ENCODE data around the gene NTSR1.

DNA sequence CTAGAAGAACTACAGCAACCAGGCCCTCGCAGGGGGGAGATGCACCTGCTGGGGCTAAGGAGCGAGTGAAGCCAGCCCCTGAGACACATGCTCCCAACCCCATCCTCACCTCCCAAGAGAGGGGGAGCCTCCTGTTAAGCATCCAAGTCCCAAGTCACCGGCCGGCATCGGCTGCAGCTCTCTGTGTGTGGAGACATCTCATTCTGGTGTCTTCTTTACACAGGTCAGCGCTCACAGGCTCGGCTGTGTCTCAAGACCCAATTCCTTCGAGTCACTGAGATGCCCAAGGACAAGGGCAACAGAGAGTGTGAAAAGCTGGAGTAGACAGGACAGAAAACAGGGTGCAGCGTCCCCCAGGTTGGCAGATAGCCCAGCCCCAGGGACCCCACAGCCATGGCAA, 66.6 kb downstream of the NTSR1 start:
- TF ChIP-seq ZNF274 (IDR thresholded peaks at IDR 0.05; ENCODE audit: low read depth, low read length) (no peak), YY1 (IDR thresholded peaks at IDR 0.05; ENCODE audit: insufficient read depth, insufficient read length) (no peak), SUZ12 (IDR thresholded peaks at IDR 0.05; ENCODE audit: extremely low read depth, insufficient read depth, insufficient read length) (no peak)

All from NT2/D1 (cell line).